PC-3 (cell line): Measurements from ENCODE around the gene RTN1.

Experiments
- EZH2 ChIP-seq: fragments of 300-600 bp; sonication (generic); IDR thresholded peaks from one replicate; pipeline ENCODE4 v1.6.1; 2017; ENCODE audit warnings: antibody characterized with exemption, mild to moderate bottlenecking, low read length; ENCODE audit not compliant: unreplicated experiment
- EZH2phosphoT487 ChIP-seq: fragments of 300-600 bp; sonication (generic); IDR thresholded peaks from 2 replicates; pipeline ENCODE4 v1.6.1; 2018; ENCODE audit warnings: mild to moderate bottlenecking, antibody characterized with exemption, low read length, borderline replicate concordance
- TF ChIP-seq, protein P1 (sequence below): fragments of 300-600 bp; sonication (generic); conservative IDR thresholded peaks from 2 replicates; pipeline ENCODE4 v1.5.1; 2017; ENCODE audit warnings: antibody characterized with exemption, low read depth, mild to moderate bottlenecking, low read length

DNA sequence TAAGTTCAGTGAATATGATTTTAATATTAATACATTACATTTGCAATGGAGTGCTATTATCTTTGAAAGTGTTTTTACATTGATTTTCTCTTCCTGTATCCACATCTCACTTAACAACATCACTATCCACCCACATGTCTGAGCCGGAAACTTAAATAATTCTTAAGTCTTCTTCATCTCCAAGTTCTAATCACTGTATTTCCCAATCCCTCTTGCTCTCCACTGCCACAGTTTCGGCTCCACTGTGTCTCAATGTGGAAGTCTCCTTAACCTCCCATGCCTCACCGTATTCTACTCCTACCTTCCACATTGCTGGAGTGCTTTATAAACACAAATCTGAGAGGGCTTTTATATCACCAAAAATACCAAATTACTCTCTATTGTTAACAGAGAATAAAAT is 25.3 kb downstream of the RTN1 start:
- TF ChIP-seq, protein P1, sequence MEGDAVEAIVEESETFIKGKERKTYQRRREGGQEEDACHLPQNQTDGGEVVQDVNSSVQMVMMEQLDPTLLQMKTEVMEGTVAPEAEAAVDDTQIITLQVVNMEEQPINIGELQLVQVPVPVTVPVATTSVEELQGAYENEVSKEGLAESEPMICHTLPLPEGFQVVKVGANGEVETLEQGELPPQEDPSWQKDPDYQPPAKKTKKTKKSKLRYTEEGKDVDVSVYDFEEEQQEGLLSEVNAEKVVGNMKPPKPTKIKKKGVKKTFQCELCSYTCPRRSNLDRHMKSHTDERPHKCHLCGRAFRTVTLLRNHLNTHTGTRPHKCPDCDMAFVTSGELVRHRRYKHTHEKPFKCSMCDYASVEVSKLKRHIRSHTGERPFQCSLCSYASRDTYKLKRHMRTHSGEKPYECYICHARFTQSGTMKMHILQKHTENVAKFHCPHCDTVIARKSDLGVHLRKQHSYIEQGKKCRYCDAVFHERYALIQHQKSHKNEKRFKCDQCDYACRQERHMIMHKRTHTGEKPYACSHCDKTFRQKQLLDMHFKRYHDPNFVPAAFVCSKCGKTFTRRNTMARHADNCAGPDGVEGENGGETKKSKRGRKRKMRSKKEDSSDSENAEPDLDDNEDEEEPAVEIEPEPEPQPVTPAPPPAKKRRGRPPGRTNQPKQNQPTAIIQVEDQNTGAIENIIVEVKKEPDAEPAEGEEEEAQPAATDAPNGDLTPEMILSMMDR = no peak
- no peak for TF ChIP-seq EZH2
- TF ChIP-seq EZH2phosphoT487 = no peak
